Tibial nerve (tissue), 4 donors: ENCODE measurements around the gene ZNF574.
"Not testable (repeated sequence)": the region's sequence is repeated elsewhere in the genome, so short reads cannot be mapped to it uniquely, and the experiment has no call there.

Source experiments
- EP300 ChIP-seq, 2 donors: sonication (generic); formaldehyde crosslinking; IDR thresholded peaks; one replicate each; pipeline ENCODE4 v1.6.1; 2017; ENCODE audit warnings: antibody characterized with exemption in 2 of 2, mild to moderate bottlenecking in 1 of 2
- POLR2A ChIP-seq, 2 donors: fragments of 450-650 bp; IDR thresholded peaks; one replicate each; pipeline ENCODE4 v1.6.1; 2017; ENCODE audit warnings: antibody characterized with exemption in 2 of 2, mild to moderate bottlenecking in 2 of 2, moderate library complexity in 2 of 2
- TF ChIP-seq, protein P1 (sequence below), 5 experiments: fragments of 200-600 bp in 3 of 5; fragments of 450-650 bp in 2 of 5; sonication (generic) in 3 of 5; IDR thresholded peaks; one replicate each; pipeline ENCODE4 v1.5.1; 2016 to 2019; ENCODE audit warnings: antibody characterized with exemption in 5 of 5, mild to moderate bottlenecking in 3 of 5, moderate library complexity in 2 of 5

DNA sequence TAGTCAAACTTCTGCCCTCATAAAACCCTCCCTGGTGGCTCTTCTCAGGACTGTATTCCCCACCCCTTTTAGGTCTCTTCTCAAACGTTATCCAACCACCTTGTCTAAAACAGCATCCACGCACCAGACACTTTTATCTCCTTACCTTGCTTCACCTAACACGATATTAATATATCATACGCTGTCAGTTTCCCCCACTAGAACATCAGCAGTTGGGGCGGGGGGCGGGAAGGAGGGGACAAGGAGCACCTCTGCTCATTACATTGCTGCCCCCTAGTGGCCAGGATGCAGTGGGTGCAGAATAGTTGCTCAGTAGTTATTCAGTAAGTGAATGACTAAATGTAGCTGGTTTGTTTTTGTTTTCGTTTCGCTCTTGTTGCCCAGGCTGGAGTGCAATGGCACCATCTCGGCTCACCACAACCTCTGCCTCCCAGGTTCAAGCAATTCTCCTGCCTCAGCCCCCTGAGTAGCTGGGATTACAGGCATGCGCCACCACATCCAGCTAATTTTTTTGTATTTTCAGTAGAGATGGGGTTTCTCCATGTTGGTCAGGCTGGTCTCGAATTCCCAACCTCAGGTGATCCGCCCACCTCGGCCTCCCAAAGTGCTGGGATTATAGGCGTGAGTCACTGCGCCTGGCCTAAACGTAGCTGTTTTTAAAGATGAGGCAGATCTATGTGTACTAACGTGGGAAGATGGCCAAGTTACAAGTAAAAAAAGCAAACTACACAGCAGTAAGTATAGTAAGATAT lies 41.1 kb upstream of the ZNF574 start:
- TF ChIP-seq, protein P1, sequence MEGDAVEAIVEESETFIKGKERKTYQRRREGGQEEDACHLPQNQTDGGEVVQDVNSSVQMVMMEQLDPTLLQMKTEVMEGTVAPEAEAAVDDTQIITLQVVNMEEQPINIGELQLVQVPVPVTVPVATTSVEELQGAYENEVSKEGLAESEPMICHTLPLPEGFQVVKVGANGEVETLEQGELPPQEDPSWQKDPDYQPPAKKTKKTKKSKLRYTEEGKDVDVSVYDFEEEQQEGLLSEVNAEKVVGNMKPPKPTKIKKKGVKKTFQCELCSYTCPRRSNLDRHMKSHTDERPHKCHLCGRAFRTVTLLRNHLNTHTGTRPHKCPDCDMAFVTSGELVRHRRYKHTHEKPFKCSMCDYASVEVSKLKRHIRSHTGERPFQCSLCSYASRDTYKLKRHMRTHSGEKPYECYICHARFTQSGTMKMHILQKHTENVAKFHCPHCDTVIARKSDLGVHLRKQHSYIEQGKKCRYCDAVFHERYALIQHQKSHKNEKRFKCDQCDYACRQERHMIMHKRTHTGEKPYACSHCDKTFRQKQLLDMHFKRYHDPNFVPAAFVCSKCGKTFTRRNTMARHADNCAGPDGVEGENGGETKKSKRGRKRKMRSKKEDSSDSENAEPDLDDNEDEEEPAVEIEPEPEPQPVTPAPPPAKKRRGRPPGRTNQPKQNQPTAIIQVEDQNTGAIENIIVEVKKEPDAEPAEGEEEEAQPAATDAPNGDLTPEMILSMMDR (IDR thresholded peaks at IDR 0.05) = peak; percentile 41 to 74 (median 68)
- TF ChIP-seq POLR2A, EP300 (IDR thresholded peaks at IDR 0.05): not testable (repeated sequence)
